Hepatocyte (in vitro differentiated cells): ENCODE results near the gene IRS2. TPM values are rescaled to one million over a fixed set of nuclear protein-coding genes. Genes with fewer than 3 reads are reported as not detected.

Source experiments
- DNase-seq: peaks from one replicate; pipeline ENCODE4 v3.0.0-alpha.2; 2016; ENCODE audit warnings: low spot score
- H2AFZ ChIP-seq: fragments of 200-600 bp; sonication (generic); 2 replicates; pipeline ENCODE4 v1.6.0; 2016; ENCODE audit warnings: antibody characterized with exemption, mild to moderate bottlenecking
- H3K27ac ChIP-seq: fragments of 200-600 bp; sonication (generic); 2 replicates; pipeline ENCODE4 v1.5.1; 2016; ENCODE audit warnings: mild to moderate bottlenecking
- H3K27me3 ChIP-seq: fragments of 200-600 bp; sonication (generic); 2 replicates; pipeline ENCODE4 v1.6.1; 2016
- H3K36me3 ChIP-seq: fragments of 200-600 bp; sonication (generic); replicated peaks from 2 replicates; pipeline ENCODE4 v1.5.1; 2016; ENCODE audit warnings: low read depth; ENCODE audit not compliant: insufficient read depth
- H3K4me1 ChIP-seq: fragments of 200-600 bp; sonication (generic); 2 replicates; pipeline ENCODE4 v1.5.1; 2016; ENCODE audit warnings: mild to moderate bottlenecking, moderate library complexity; ENCODE audit not compliant: insufficient read depth
- H3K4me2 ChIP-seq: fragments of 200-600 bp; sonication (generic); 2 replicates; pipeline ENCODE4 v1.6.0; 2016
- H3K4me3 ChIP-seq: fragments of 200-600 bp; sonication (generic); 2 replicates; pipeline ENCODE4 v1.5.1; 2016; ENCODE audit warnings: mild to moderate bottlenecking
- H3K79me2 ChIP-seq: fragments of 200-600 bp; sonication (generic); 2 replicates; pipeline ENCODE4 v1.6.0; 2017; ENCODE audit warnings: mild to moderate bottlenecking
- H3K9me2 ChIP-seq: fragments of 200-600 bp; sonication (generic); replicated peaks from 2 replicates; pipeline ENCODE4 v1.6.0; 2017; ENCODE audit warnings: mild to moderate bottlenecking; ENCODE audit not compliant: insufficient read depth
- H3K9me3 ChIP-seq: fragments of 200-600 bp; sonication (generic); 2 replicates; pipeline ENCODE4 v1.5.1; 2016; ENCODE audit warnings: low read depth, mild to moderate bottlenecking
- H4K20me1 ChIP-seq: fragments of 200-600 bp; sonication (generic); 2 replicates; pipeline ENCODE4 v1.6.0; 2016; ENCODE audit warnings: mild to moderate bottlenecking; ENCODE audit not compliant: insufficient read depth, poor library complexity, severe bottlenecking
- CTCF ChIP-seq: fragments of 200-600 bp; sonication (generic); IDR thresholded peaks from 2 replicates; pipeline ENCODE4 v1.5.1; 2016; ENCODE audit warnings: antibody characterized with exemption, mild to moderate bottlenecking; ENCODE audit not compliant: poor library complexity
- EZH2 ChIP-seq: fragments of 200-600 bp; sonication (generic); IDR thresholded peaks from 2 replicates; pipeline ENCODE4 v1.6.1; 2016; ENCODE audit warnings: antibody characterized with exemption, mild to moderate bottlenecking, borderline replicate concordance
- EZH2phosphoT487 ChIP-seq: fragments of 200-600 bp; sonication (generic); IDR thresholded peaks from one replicate; pipeline ENCODE4 v1.6.1; 2018; ENCODE audit warnings: antibody characterized with exemption, mild to moderate bottlenecking, low read depth, moderate library complexity; ENCODE audit not compliant: unreplicated experiment, severe bottlenecking
- WGBS: methylation state at CpG from one replicate; pipeline ENCODE4 v1.1.6; 2016; ENCODE audit warnings: low lambda C conversion rate; ENCODE audit errors: missing lambda C conversion rate; 5-methylcytosine and 5-hydroxymethylcytosine counted together
- polyA plus RNA-seq: library from polyadenylated mRNA; unstranded; fragments of >200 nt; fragmentation: Nextera tagmentation; extraction: Ambion mirVana; gene quantifications from 2 replicates; pipeline ENCODE4 v1.2.1, GENCODE V29; 2016
- total RNA-seq: library from RNA; depleted of rRNA; stranded (reverse); fragments of >200 nt; gene quantifications from 2 replicates; pipeline ENCODE4 v1.2.3, GENCODE V29; 2014

IRS2 gene
- total and polyA plus RNA-seq, 2 experiments from 2014 or later: 19.4 to 26.4 TPM

- 100% methylated on average over 5 of the region's 5 CpGs for WGBS
- Histone ChIP-seq H3K79me2 (peaks cover 79% of the 10 kb centered on the region), H4K20me1 (peaks cover 62% of the 10 kb centered on the region), H3K4me3 (no peak overlapping the region), H2AFZ (no peak overlapping the region), H3K27me3 (no peaks in the 10 kb centered on the region), H3K4me1 (no peaks in the 10 kb centered on the region), H3K4me2 (no peak overlapping the region), H3K36me3 (no peaks in the 10 kb centered on the region), H3K27ac (no peak overlapping the region), H3K9me2 (no peaks in the 10 kb centered on the region), H3K9me3 (no peaks in the 10 kb centered on the region)
- TF ChIP-seq EZH2phosphoT487 (no peak), EZH2 (no peak), CTCF (no peak)
- DNase-seq: no peak
Observed at GRCh38 chr13:109769921-109770320, 16.5 kb downstream of the IRS2 start.

GRCh38 chr13:109769275-109769674 is 17.1 kb downstream of the IRS2 start:
- H3K4me2 ChIP-seq: no peak overlapping the region
- H3K4me1 ChIP-seq: no peaks in the 10 kb centered on the region
- DNase-seq: no peak
- no peak overlapping the region for H2AFZ ChIP-seq
- no peak overlapping the region for H3K4me3 ChIP-seq
- WGBS: 82% methylated on average over 4 of the region's 4 CpGs
- H3K9me2 ChIP-seq: no peaks in the 10 kb centered on the region
- no peaks in the 10 kb centered on the region for H3K9me3 ChIP-seq
- H4K20me1 ChIP-seq: peaks cover 62% of the 10 kb centered on the region
- no peak overlapping the region for H3K27ac ChIP-seq
- H3K36me3 ChIP-seq: no peaks in the 10 kb centered on the region
- no peak for TF ChIP-seq EZH2phosphoT487
- no peak for TF ChIP-seq EZH2
- TF ChIP-seq CTCF: no peak
- peaks cover 79% of the 10 kb centered on the region for H3K79me2 ChIP-seq
- H3K27me3 ChIP-seq: no peaks in the 10 kb centered on the region

- no peak overlapping the region for H2AFZ ChIP-seq
- H3K27ac ChIP-seq: no peak overlapping the region
- no peaks in the 10 kb centered on the region for H3K4me1 ChIP-seq
- H3K4me3 ChIP-seq: no peak overlapping the region
- 96% methylated on average over 10 of the region's 10 CpGs for WGBS
- peaks cover 69% of the 10 kb centered on the region for H4K20me1 ChIP-seq
- TF ChIP-seq EZH2 (no peak), EZH2phosphoT487 (no peak), CTCF (no peak)
- peaks cover 78% of the 10 kb centered on the region for H3K79me2 ChIP-seq
- H3K27me3 ChIP-seq: no peaks in the 10 kb centered on the region
- DNase-seq: no peak
- H3K4me2 ChIP-seq: no peak overlapping the region
- H3K9me2 ChIP-seq: no peaks in the 10 kb centered on the region
- no peaks in the 10 kb centered on the region for H3K36me3 ChIP-seq
- no peaks in the 10 kb centered on the region for H3K9me3 ChIP-seq
Observed at GRCh38 chr13:109768616-109769015, 17.8 kb downstream of the IRS2 start.

- peaks cover 78% of the 10 kb centered on the region for H3K79me2 ChIP-seq
Observed at GRCh38 chr13:109768176-109768575, 18.2 kb downstream of the IRS2 start.

More at GRCh38 chr13:109768176-109768575, 18.2 kb downstream of the IRS2 start:
- Histone ChIP-seq H2AFZ (no peak overlapping the region), H4K20me1 (peaks cover 72% of the 10 kb centered on the region), H3K4me1 (no peaks in the 10 kb centered on the region), H3K36me3 (no peaks in the 10 kb centered on the region), H3K4me3 (no peak overlapping the region), H3K27me3 (no peaks in the 10 kb centered on the region), H3K9me3 (no peaks in the 10 kb centered on the region), H3K4me2 (no peak overlapping the region), H3K9me2 (no peaks in the 10 kb centered on the region), H3K27ac (no peak overlapping the region)
- no peak for TF ChIP-seq CTCF
- TF ChIP-seq EZH2: no peak
- TF ChIP-seq EZH2phosphoT487: no peak
- 95% methylated on average over 2 of the region's 2 CpGs for WGBS
- DNase-seq: no peak
